Stimulated activated CD4-positive, alpha-beta T cell treated with anti-CD3 and anti-CD28 coated beads, TNF-alpha, amount 100 ng/mL, for 24 hours (primary cell): ENCODE measurements around the gene SH3GLB1.
A peak's percentile ranks its signal among the peaks of the same experiment; 100 is the strongest.
"Not testable (repeated sequence)": the region's sequence is repeated elsewhere in the genome, so short reads cannot be mapped to it uniquely, and the experiment has no call there.

Experiments used
- DNase-seq, 3 experiments: peaks; one replicate each; pipeline ENCODE4 v3.0.0-alpha.2; 2020; ENCODE audit warnings: low read depth in 3 of 3

SH3GLB1 gene

DNA sequence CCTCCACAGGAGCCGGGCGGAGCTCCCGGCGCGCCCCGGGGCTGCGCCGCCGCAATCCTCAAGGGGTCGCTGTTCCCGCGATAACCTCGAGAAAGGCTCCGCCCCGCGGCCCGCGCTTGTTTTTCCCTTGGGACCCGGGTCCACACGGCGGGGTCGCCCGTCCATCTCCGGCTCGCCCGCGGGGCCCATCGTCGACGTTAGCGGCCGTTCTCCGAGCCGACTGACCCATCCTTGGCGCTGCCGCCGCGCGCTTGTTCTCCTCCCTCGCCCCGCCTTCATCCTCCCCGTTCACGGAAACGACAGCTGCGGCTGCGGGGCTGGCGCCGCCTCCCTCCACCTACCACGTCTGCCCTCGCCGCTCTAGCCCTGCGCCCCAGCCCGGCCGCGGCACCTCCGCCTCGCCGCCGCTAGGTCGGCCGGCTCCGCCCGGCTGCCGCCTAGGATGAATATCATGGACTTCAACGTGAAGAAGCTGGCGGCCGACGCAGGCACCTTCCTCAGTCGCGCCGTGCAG is at the start of gene SH3GLB1:
TSS of gene SH3GLB1 (plus strand) at position 119 of the 514 bp plus-strand sequence. CDS start at position 443, 324 bp downstream.
- DNase-seq, result peak; percentile 77 to 86 (median 84)

DNA sequence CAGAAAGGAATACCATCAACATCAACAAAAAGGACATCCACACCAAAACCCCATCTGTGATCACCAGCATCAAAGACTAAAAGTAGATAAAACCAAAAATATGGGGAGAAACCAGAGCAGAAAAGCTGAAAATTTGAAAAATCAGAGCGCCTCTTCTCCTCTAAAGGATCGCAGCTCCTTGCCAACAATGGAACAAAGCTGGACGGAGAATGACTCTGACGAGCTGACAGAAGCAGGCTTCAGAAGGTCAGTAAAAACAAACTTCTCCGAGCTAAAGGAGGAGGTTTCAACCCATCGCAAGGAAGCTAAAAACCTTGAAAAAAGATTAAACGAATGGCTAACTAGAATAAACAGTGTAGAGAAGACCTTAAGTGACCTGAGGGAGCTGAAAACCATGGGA is 46.0 kb upstream of the SH3GLB1 start:
- DNase-seq, result not testable (repeated sequence)

DNA sequence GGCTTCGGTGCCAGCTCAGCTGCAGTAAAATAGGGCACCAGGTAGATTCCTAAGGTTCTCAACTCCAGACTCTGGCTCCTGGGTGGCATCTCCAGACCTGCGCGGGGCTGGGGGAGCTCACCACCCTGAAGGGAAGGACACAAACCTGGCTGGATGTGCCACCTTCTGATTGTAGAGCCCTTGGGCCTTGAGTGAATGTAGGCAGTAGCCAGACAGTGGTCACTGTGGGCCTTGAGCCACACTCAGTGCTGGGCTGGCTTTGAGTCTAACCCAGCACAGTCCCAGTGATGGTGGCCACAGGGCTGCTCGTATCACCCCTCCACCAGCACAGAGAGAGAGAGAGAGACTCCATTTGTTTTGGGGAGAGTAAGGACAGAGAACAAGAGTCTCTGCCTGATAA is 38.0 kb upstream of the SH3GLB1 start:
- DNase-seq, result no peak

DNA sequence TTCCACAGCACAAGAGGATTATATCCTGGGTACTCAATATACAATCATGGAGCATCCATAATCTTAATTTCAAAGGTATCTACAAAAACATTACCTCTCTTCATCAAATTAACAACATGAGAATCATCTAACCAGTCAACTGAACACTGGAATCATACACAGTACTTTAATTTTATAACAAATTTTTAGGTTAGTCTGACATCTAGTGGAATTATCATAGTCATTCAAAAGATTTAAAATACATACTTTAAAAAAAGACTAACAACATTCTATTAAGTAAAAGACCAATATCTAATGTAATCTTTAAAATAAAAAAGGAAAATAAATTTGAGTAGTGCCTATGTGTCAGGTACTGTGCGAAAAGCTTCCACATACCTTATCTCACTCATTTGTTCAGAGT is 16.8 kb upstream of the SH3GLB1 start:
- DNase-seq, result no peak

DNA sequence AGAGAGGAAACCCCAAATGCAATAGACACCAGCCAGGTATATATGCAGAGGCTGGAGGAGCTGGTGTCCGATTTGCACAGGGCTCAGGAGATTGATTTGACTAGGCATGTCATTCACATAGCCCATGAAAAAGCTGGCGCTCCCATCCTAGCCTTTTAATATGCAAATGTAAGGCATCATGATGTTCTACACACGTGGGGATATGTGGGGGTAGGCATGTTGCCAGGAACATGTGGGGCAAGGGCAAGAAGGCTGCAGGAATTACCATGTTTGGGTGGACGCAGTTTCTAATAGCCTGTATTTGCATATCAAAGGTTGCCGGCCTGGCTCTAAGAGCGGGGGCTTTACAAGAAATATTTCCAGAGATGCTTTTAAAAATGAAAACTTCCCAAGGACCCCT is 11.7 kb upstream of the SH3GLB1 start:
- DNase-seq, result no peak

DNA sequence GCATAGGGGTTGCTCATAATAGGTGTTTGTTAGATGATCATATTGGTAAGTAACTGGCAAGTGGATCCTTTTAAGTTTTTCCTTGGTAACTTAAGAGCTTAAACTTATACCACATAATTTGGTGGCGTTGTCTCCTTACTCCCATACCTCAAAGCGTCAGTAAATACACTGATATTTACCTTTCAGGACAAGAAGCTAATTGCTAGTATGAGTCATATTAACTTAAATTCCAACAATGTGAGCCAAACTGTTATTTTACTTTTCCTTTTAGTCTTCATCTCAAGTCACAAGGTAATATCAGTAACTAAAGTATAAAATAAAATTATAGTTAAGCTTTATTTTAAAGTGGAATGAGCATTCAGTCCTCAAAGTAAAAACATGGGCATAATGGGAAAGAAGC is 9.0 kb upstream of the SH3GLB1 start:
- DNase-seq, result no peak

DNA sequence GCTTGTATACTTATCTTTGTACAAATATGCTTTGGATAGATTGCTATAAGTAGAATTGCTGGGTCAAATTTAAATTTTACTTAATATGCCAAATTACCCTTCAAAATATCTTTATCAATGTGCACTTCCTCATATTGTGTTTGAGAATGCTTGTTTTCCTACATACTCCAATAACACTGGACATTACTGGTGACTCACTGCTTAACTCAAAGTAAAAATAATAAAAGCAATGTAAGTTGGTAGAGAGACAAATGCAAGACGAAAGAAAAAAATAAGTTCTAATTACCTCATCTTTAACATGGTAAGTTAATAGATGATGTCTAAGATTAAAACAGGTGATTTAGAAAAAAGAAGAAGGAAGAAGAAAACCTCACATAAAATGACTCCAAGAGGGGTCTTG is 7.9 kb upstream of the SH3GLB1 start:
- DNase-seq, result no peak

DNA sequence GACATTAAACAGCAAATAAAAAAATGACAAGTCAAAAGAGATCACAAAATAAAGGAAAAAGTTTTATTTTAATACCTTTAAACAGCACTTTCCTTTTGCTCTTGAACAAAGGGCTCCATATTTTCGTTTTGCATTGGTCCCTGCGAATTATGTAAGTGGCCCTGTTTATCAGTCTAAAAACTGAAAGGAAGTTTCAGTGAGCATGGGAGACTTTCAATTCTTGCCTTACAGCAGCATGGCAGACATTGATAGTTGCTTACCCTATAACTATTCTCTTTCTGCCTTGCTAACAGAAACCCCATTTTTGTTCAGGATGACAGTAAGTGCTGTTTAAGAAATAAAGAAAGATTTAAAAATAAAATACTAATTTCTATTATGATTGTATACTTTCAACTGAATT is 5.2 kb upstream of the SH3GLB1 start:
- DNase-seq, result no peak

DNA sequence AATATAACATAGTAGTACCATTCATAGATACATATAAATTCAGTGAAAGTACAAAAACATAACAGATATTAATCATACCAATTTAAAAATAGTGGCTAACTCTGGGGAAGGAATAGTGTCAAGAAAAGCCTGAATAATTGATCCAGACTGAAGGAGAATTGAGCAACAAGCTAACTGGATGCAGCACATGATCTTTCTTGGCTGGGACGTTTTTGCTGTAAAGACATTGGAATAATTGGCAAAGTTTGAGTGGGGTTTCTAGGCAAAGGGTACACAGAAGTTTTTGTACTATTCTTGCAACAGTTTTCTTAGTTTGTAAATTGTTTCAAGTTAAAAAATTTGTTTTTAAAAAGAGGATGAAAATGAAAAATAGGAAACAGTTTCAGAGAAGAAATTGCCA is 2.6 kb upstream of the SH3GLB1 start:
- no peak for DNase-seq

DNA sequence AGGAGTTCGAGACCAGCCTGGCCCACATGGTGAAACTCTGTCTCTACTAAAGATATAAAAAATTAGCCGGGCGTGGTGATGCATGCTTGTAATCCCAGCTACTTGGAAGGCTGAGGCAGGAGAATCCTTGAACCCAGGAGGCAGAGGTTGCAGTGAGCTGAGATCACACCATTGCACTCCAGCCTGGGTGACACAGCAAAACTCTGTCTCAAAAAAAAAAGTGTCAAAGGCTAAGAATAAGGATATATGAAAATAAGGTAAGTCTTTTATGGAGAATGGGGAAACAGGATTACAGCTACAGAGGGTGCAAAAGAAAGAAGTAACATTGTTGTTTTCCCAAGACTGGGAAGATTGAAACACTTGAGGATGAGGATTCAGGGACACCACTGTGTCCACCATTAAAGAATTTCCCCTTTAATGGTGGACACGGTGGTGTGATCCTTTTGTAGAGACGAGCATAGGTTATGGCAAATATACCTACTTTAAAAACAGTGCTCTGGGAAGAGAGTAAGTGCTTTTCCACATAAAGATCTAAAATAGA is 1.4 kb upstream of the SH3GLB1 start:
- not testable (repeated sequence) for DNase-seq

DNA sequence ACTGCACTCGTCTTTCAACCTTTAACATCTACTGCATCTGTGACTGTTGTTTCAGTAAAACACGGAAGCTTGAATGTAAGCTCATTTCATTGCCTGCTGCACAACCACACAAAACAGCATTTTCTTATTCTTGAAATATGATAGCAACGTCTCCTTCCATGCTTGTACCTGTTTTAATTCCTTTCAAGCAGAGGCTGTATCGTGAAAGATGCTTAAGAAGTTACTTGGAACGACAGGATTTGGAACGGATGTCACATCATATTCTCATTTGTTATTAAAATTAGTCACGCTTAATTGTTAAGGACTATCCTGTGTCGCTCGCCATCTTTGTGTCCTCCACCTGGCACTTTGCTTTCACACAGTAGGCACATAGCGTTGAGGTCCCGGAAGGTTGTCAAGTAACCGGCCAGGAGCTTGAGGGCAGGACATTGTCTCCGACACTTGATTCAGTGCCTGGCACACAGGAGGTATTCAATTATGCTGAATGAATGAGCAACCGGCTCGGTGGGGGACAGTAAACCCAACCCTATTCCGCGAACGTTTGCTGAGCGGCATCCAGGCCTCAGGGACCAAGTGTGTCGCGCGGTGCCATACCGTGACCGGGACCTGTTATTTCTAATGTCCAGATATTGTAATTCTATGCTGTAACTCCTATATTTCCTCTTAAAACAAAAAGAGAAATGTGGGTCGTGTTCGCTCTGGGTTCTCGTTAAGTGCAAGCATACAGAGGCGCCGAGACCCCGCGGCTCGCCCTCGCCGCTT is 499 bp upstream of the SH3GLB1 start:
- DNase-seq, result peak in 1 of 3 experiments; percentile 15

DNA sequence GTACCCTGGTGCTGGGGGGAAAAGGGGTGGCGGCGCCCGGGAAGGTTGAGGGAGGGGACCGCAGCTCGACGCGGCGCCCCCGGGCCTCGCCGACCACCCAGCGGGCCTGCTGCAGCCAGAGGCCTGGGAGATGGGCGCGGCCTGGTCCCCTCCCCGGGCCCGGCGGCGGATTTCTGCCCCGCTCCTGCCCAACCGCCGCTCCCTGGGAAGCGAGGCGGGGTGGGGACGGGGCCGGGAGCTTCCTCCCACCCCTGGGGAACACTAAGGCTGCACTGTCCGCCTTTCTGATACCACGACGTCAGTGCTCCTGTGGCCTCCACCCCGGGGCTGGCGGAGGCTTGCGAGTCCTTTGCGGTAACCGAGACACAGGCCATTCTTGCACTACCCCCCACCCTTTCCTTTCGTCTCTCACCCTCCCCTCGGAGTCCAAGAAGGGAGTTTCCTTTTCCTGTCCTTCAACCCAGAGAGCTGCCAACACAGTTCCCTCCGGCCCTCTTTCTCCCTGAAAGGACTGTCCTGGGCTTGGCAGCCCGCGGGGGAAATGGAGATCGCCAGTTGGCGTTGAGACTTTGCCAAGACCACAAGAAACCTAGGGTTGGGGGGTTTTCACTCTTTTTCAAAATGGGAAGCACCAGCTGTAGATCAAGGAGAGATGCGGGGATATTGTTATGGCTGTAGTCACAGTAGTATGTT is 742 bp downstream of the SH3GLB1 start:
- peak; percentile 5 to 21 (median 5) for DNase-seq

DNA sequence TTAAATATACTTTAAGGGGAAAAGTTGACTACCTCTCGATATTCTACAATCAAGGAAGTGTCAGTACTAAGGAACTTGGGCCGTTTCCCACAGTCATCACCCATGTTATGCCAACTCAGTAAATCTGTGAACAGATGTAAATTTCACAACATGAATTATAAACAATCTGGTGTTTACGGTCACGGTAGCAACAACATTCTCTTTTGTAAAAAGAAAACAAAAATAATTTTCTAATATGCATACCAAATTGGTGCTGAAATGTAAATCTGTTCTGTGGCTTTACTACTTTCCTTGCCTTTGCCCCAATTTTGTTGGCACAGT is 1.2 kb downstream of the SH3GLB1 start:
- DNase-seq, result no peak

DNA sequence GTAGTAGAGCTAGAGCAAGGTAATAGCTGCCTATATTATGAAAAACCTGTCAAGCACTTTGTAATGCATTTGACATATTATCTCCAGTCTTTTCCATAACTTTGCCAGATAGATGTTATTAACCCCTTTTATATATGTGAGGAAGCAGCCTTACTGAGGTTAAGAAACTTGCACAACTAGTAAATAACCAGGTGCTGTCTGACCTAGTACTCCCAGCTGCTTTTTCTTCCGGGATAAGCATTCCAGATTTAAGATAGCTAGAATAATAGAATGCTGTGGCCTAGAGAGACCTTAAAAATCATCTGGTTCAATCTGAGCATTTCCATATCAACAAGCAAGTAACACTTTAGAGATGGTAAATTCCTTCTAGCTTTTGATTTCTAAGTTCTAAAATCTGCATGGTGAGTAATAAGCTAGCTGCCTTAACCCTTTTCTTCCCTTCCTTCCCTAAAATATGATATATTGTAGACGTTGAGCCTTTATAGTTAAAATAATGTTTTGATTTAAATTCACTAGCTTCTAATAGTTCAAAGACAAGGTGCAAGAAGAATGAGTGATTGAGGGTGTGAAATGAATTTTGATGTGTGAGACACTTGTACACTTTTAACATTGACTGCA is 1.8 kb downstream of the SH3GLB1 start:
- no peak for DNase-seq

DNA sequence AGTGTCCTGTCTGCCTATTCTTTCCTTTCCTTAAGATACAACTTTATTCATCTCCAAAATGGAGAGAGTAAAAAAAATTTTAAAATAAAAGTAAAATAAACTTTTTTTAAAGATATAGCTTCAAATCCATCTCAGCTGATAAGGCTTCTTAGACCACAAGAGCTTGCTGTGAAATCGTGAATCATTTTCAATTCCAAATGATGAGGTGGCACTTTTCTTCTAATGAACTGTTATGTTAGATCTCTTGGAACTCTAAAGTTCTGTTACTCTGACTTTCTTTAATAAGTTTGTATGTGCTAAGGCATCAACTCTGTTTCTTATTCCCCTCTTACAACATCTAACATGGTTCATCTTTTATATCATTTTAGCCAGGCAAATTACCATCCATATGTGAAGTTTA is 4.5 kb downstream of the SH3GLB1 start:
- DNase-seq, result no peak

DNA sequence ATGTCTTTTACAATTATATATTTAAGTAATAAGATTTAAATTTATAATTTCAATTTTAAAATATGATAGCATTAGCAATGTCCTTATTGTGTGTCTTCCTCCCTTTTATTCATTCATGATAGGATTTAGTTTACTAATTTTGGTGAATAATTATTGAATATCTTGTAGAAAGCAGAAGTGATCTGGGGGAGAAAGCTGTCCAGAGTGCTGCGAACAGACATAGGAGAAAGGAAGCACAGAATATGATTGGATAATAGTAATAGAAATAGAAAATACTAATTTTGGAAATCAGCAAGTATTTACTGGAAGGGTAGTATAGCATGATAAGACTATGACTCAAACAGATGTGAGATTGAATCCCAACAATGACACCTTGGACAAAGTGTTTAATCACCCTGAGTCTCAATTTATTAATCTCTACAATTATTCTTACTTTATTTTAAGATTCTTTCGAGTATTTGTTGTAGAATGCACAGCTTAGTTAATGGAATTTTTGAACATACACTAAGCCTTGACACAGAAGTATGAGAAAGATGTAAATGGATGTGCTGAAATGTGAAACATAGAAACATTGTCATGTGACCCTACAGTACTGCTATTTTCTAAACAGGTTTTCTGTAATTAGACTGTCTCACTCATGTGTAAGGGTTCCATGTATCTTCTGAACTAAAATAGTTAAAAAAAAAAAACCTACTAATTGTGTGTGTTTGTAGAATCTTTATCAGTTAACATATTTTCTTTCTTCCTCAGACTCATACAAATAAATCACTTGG is 7.9 kb downstream of the SH3GLB1 start:
- DNase-seq, result no peak

DNA sequence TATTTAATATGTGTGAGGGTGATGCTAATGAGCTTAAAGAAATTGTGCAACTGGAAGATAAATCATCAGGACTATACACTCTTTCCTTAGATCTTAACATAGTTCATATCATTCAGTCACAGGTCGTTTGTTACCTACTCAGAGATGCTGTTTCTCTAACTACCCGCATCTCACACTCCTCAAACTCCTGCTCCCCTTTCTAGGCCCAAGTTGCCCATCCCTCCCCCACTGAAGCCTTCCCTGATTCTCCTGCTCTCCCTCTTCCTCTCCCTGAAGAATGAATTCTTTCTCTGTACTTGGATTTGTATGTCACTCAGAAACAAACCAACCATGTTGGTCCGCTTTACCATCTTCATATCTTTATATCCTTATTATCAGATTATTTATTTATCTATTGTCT is 9.1 kb downstream of the SH3GLB1 start:
- DNase-seq, result no peak

DNA sequence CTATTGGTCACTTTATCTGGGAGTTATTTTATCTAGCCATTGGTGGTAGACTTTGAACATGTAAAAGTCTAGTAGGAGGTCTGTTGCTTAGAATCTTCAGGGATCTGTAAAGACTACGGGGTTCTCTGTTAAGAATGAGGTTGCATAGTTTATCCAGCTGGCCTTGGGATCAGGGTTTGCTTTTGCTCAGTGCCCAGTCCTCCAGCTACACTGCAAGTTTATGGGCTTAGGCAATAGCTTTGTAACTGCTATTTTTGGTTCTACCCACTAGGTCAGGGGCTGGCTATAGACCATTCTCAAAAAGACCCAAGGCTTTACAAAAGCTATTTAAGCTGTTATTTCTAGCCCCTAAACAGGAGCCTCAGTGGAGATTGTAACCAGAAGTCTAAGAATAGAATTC is 9.8 kb downstream of the SH3GLB1 start:
- DNase-seq, result no peak

DNA sequence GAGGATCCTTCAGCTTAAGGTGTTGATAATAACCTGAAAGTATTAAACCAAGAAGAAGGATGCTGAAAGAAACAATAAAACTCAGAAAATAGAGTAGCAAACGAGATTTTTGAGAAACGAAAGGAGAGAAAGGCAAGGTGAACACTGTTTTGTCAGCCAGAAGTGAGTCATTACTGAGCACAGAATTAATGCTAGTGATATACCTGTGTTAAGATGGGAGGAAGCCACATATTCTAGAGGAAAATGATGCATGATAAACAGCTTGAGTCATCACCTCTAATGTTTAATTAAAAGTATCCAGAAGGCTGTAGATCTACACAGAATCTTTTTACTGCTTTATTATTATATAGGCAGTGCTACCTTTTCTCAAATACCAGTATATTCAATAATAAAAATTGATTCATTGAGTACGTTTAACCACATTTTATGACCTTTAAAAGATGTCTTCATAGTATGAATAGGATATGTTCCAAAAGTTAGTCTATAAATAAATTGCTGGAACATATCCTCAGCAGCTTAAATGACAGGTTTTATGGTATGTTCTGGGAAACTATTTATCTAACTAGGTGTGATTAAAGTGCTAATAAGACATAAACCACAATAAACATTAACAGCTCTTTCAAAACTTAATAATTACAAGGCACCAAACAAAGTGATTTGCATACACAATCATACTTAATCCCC is 10.3 kb downstream of the SH3GLB1 start:
- no peak for DNase-seq

DNA sequence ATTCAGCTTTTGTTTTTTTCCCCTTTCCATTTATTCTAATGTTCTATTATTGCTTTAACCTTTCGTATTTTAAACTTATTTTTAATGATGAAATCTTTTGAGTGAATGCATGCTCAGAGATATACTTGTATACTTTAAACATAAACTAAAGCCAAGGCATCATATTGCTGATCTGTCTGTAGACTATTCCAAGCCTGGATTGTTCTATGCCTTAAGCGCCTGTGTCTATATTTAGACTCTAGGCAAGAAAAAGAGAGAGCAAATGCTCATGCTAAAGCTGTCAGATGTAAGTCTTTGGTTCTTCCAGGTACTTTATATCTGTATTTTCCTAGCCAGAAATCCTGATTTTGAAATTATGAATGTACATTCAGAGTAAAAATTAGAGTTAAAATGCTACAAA is 14.4 kb downstream of the SH3GLB1 start:
- no peak for DNase-seq

DNA sequence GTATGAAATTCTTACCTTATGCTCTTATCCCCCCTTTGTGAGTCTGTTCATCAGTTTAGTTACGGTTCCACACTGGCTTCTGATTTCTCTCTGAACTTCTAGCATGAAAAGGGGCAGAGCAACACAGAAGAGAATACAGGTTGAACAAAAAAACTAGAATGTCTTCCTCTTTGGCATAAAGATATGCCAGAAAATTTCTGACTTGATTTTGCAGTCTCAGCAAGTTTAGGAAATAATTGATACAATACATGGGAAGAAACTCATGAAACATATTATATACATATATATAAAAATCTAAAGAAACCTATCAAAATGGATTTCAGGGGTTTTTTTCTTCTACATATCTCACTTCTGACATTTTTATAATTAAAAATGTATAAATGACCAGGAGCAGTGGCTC is 27.0 kb downstream of the SH3GLB1 start:
- no peak for DNase-seq
